Left cardiac atrium (tissue), 4 donors: ENCODE results near the gene PLAC8. TPM values are rescaled to one million over a fixed set of nuclear protein-coding genes. Genes with fewer than 3 reads are reported as not detected.
"Not testable (repeated sequence)": the region's sequence is repeated elsewhere in the genome, so short reads cannot be mapped to it uniquely, and the experiment has no call there.

Experiments used
- ATAC-seq, 2 donors: fragments of 200-7000 bp; cut with Tn5 transposase; one replicate each; pipeline ENCODE4 v1.9.1; 2020; ENCODE audit warnings: mild to moderate bottlenecking in 2 of 2, moderate library complexity in 2 of 2
- DNase-seq: peaks from one replicate; pipeline ENCODE4 v3.0.0-alpha.2; 2020
- intact Hi-C, 2 donors: fragments of 100-400 bp; cut with DNase I; formaldehyde crosslinking; loops; one replicate each; pipeline versions ENCODE4 v1.14.1 to v1.15.1; 2022 to 2023
- long read RNA-seq: library from polyadenylated mRNA; unstranded; transcript quantifications from one replicate; pipeline ENCODE4 v2.0.0, GENCODE V29; 2021
- total RNA-seq, 2 donors: library from RNA; stranded (reverse); fragmentation: NEBNext Ultra II Directional; extraction: Animal tissue kit (Norgen Biotek cat#: 25700); gene quantifications; one replicate each; pipeline ENCODE4 v1.2.1, GENCODE V29; 2021
- donor health status: DM: no; HTN: yes; CAD: no.
- donor health status: DM: no; HTN: yes; CAD: no; lungs with severe emphysema.
- donor health status: DM: yes; HTN: yes; CAD: no.
- donor health status: Dilated cardiomyopathy.

PLAC8 gene
- 1 to 10 TPM; 1.2 to 2.9 TPM for total RNA-seq
- long read RNA-seq: 0 reads

GRCh38 chr4:83114576-83114975, at the start of gene PLAC8:
Gene PLAC8, minus strand, starts transcription at chr4:83114729. Its CDS starts 6,808 bp downstream, at chr4:83107921.
- ATAC-seq: no peak
- DNase-seq: no peak
- intact Hi-C loops: no loop called here

DNA sequence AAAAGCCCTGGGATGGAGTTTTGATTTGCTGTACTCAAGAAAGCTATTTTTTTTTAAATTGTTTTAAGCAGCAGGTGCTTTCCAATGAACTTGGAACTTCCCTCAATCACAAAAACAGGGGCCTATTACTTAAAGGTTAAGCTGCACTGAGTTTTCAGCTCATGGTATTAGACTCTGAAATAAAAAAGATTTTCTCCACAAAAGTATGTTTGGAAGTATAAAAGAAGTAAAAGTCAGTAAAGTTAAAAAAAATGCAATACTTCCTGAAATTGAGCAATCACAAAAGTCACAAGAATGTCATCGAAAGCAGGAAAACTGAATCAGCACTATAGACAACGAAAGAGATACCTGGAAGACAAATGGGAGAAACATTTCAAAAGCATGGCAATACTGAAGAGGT, 38.9 kb upstream of the PLAC8 start:
- no peak for ATAC-seq
- no peak for DNase-seq
- intact Hi-C loops: no loop called here

- intact Hi-C loops: no loop called here
- no peak for ATAC-seq
- DNase-seq: no peak
Measured at GRCh38 chr4:83152746-83153145, 38.2 kb upstream of the PLAC8 start.

DNA sequence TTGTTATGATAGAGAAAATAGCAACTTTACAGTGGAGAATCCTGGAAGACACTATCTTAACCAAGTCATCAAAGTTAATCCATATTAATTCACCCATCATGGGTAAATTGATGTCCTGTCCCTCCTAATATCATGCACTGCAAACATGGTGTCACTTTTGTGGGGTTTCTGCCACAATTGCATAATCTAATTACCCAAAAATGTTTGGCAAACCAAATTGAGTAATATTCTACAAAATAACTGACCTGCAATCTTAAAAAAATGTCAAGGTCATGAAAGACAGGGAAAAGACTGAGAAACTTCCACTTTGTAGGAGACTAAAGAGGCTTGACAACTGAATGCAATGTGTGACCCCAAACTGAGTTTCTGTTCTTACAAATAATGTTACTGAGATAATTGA, 37.1 kb upstream of the PLAC8 start:
- intact Hi-C loops: no loop called here
- DNase-seq (no peak), ATAC-seq (no peak)

GRCh38 chr4:83150653-83151330, 36.3 kb upstream of the PLAC8 start:
- intact Hi-C loops: no loop called here
- ATAC-seq: peak in 1 of 2 donors; percentile 41
- peak; percentile 26 for DNase-seq

DNA sequence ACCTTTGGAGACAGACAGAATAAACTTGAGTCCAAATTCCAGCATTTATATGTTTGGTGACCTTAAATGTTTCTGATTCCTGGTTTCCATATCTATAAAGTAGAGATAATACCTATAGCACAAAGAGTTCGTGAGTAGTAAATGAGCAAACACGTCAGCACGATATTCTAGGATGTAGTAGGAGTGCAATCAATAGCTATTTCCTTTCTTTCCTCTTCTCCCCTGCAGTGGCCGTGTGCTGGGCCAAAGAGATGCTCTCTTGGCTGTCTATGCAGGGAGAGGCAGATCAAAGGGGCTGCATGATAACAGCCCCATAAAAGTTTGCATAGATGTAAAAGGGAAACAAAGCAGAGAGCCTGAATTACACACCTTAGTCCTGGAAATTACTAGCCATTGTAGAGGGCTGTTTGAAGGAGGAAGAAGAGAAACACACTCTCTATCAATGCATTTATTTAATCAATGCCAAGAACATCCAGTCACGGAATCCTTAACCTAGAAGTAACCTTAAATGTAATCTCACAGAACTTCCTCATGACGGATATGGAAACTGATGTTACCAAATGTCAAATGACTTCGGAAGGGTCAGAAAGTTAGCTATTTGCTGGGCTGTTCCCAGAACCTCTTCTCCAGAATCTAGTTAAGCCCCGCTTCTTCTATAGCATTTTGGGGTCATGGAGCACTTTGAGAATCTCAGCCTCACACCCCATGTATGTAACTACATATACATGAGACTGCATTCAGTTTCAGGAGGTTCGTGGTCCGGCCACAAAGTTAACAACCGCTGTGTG, 35.5 kb upstream of the PLAC8 start:
- DNase-seq (no peak), ATAC-seq (peak in 1 of 2 donors; percentile 32)
- intact Hi-C loops: no loop called here

DNA sequence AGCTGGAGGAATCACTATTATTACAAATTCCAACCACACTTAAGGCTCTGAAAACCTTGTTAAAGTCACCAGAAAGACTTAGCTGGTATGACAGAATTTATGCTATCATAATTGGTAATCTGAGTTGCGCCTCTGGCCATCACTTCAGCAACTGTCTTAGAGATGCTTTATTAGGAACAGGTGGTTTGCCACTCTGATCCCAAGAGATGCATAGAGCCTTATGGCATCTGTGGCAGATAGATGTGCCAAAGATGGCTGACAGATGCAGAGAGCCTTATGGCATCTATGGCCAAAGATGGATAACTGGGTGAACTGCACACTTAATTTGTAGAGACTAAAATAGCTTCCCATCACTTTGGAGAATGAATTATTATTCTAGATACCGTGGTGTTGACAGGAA, 32.3 kb upstream of the PLAC8 start:
- DNase-seq (no peak), ATAC-seq (no peak)
- intact Hi-C loops: no loop called here

DNA sequence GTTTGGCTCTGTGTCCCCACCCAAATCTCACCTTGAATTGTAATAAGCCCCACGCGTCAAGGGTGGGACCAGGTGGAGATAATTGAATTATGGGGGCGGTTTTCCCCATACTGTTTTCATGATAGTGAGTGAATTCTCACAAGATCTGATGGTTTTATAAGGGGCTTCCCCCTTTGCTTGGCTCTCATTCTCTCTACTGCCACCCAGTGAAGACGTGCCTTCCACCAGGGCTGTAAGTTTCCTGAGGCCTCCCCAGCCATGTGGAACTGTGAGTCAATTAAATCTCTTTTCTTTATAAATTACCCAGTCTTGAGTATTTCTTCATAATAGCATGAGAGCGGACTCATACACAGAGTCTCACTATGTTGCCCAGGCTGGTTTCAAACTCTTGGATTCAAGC, 31.2 kb upstream of the PLAC8 start:
- intact Hi-C loops, DNase-seq, ATAC-seq: not testable (repeated sequence)

- ATAC-seq (no peak), DNase-seq (no peak)
- intact Hi-C loops: no loop called here
Measured at GRCh38 chr4:83139514-83140156, 25.1 kb upstream of the PLAC8 start.

- ATAC-seq: no peak
Measured at GRCh38 chr4:83138946-83139345, 24.4 kb upstream of the PLAC8 start.

DNA sequence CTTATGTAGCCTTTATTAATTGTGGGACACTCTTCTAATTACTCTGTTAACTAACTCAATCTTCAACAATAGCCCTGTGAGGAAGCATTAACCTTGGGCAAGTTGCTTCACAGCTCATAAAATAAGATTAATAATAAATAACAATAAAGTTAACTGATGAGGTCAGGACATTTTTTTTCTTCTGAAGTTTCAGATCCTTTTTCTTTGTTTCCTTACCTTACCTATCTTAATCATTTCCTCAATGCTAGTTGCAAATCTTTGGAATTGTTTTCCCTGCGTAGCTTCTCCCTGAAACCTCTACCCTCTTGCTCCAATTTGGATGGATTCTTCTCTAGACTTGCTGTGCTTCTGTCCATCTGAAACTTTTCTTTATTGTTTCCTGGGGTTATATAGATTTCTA, 17.5 kb upstream of the PLAC8 start:
- intact Hi-C loops: no loop called here
- DNase-seq: no peak
- no peak for ATAC-seq

More at GRCh38 chr4:83138946-83139345, 24.4 kb upstream of the PLAC8 start:
- intact Hi-C loops: no loop called here
- no peak for DNase-seq

DNA sequence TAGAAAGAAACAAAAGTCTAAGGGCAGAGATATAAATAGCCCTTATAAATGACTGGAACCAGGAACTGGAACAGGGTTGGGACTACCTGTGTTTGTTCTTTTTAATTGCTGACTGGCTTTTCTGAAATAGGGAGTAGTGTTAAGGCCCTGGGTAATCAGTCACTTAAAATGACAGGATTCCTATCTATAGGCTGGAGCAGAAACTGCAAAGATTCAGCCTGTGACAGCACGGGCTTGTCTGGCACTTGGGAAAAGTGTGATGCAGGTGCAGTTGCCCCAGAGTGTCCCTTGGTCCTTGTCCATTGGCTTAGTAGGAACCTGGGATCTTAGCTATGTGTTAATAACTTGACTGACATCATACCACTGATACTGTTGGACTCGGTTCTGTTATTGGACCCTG, 14.7 kb upstream of the PLAC8 start:
- DNase-seq: no peak
- intact Hi-C loops: no loop called here

DNA sequence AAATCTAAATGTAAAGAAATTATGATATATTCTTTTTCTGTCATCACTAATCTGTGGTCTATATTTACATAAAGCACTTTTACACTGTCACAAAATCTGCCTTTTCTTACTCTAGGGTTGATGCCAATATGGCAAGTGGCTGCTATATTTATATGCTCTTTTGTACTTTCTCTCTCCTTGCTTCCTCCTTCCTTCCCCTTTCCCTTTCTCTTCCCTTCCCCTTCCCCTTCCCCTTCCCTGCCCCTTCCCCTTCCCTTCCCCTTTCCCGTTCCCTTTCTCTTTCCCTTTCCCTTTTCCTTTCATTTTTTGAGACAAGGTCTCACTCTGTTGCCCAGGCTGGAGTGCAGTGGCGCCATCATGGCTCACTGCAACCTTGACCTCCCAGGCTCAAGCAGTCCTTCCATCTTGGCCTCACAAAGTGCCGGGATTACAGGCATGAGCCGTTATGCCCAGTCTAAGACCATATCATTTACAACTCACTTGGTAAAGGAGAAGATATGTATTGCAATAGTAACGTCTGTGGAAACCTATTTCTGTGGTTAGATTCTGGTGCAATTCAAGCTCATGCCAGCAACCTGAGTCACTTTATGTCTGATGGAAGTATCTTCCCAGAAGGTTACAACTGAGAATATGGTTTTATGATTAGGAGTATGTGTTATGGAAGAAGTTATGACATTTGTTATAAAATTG, 13.9 kb upstream of the PLAC8 start:
- ATAC-seq (no peak), DNase-seq (no peak)
- intact Hi-C loops: no loop called here

More for the DNA sequence above, 14.7 kb upstream of the PLAC8 start:
- ATAC-seq: no peak

DNA sequence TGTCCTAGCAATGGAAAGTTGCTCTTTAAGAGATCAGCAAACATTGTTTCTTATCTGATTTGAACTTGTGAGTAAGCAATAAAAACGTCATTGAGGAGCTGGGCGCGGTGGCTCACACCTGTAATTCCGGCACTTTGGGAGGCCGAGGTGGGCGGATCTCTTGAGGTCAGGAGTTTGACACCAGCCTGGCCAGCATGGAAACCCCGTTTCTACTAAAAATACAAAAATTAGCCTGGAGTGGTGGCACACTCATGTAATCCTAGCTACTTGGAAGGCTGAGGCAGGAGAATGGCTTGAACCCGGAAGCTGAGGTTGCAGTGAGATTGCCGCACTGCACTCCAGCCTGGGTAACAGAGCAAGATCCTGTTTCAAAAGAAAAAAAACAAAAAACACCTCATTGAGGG, 11.2 kb upstream of the PLAC8 start:
- DNase-seq: no peak
- ATAC-seq: no peak
- intact Hi-C loops: no loop called here

DNA sequence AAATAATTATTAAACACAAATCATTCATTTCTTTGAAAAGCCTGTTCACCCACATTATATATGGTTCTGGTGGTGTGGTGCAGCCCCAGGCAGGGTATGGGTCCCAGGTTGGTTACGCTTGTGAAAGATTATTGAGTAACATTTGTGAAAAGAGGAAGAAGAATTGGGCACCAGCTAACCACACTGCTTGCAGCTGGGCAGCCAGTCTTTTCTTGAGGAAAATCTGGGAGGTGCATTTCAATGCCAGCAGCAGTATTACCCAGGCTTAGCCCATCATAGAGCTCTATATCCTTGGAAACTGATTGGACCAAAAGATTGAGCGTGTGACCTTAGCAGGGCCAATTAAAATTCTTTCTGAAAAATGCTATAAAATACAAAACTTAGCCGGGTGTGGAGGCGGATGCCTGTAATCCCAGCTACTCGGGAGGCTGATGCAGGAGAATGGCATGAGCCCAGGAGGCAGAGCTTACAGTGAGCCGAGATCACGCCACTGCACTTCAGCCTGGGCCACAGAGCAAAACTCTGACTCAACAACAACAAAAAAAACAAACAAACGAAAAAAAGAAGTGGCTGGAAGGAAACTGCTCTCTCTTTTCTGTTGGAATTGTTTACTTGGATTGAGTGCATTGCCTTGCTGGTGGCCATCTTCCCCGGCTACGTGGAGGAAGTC, 9.7 kb upstream of the PLAC8 start:
- peak in 1 of 2 donors; percentile 81 for ATAC-seq
- intact Hi-C loops: no loop called here
- no peak for DNase-seq

DNA sequence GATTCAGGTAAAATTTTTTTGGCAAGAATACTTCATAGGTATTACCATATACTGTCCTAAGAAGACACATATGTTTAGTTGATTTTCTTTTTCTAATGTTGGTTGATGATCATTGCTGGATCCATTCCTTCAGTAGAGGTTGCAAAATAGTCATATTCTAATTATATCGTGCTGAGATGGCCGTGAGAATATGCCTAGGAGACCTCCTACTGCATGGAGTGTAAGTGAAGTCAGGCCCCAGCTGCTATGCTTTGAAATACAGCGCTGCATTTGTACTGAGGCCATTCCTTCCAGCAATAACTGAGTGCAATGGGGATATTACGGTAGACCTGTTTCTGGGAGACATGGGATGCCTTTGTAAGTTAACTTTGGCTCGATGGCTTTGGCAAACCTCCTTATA, 6.7 kb upstream of the PLAC8 start:
- DNase-seq (no peak), ATAC-seq (no peak)
- intact Hi-C loops: no loop called here

DNA sequence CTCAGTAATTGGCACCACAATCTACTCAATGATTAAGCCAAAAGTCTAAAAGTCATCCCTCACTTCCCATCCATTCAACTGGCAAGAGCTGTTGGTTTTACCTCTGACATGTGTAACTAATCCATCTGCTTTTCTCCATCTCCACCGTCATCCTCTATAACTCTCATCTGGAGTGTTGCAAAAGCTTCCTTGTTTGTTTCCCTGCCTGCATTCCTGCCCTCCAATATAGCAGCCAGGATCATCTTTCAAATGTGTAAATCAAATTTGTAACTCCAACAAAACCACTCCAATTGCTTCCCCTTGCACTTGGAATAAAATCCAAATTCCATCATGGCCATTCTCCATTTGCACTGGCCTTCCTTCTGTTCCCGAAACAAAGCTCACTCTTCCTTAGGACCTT, 4.3 kb upstream of the PLAC8 start:
- DNase-seq (no peak), ATAC-seq (no peak)
- intact Hi-C loops: no loop called here

DNA sequence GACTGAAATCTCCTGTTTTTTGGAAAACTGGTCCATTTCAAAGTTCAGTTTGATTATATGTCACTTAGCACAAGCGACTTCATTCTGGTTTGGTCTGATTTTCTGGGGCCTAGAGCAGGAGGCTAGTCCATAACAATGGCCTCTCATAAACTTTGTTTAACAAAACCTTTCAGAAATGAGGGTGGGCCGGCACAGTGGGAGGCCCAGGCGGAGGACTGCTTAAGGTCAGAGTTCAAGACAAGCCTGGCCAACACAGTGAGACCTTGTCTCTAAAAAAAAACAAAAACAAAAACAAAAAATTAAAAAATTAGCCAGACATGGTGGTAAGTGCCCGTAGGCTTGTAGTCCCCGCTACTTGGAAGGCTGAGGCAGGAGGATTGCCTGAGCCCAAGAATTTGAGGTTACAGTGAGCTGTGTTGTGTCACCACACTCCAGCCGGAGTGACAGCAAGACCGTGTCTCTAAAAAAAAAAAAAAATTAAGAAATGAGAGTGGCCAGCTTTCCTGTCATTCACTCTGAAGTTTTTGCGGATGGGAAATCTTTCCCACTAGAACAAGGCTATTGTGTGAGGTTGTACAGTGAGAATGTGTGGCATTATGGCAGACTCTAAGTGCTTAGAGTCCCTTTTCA, 1.2 kb upstream of the PLAC8 start:
- DNase-seq (no peak), ATAC-seq (no peak)
- intact Hi-C loops: no loop called here

DNA sequence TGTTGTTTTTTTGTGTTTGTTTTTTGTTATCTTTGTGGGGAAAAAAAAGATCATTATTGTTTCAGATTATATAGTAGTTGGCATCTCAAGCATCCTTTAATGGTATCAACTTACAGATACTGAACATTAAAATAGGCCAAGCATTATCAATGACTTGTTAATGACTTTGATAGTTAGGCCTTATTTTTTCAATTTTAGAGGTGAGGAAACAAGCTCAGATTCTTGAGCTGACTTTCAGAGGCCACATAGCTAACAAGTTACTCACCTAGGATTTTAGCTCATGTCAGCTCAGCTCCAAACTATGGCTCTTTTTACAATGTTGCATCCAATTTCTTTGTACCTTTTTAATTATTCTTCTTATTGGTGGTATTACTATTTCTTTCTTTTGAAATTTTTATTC, 471 bp upstream of the PLAC8 start:
- ATAC-seq (no peak), DNase-seq (no peak)
- intact Hi-C loops: no loop called here
